Hepatocyte (in vitro differentiated cells): ENCODE data around the gene PGBD4.

Experiments
- EZH2 ChIP-seq: fragments of 200-600 bp; sonication (generic); IDR thresholded peaks from 2 replicates; pipeline ENCODE4 v1.6.1; 2016; ENCODE audit warnings: antibody characterized with exemption, mild to moderate bottlenecking, borderline replicate concordance
- TF ChIP-seq, protein P1 (sequence below): fragments of 200-600 bp; sonication (generic); IDR thresholded peaks from 2 replicates; pipeline ENCODE4 v1.5.1; 2016; ENCODE audit warnings: antibody characterized with exemption, mild to moderate bottlenecking; ENCODE audit not compliant: poor library complexity

DNA sequence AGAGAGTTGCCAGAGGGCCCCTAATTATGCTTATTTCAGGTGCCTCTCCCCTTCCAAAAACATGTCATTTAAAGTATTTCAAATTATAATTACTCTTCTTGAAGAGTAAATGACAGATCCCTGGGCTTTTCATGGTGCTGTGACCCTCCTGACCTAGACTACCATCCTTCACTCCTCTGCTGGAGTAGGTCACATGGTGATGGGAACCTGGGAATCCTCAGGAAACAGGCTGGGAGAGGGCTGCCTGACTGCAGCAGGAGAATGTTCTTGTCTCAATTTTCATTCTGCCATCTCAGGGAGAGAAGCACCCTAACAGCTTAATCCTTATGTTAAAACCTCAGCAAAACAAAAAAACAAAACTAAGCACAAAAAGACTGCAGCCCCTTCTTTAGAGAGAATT is 24.6 kb downstream of the PGBD4 start:
- TF ChIP-seq, protein P1, sequence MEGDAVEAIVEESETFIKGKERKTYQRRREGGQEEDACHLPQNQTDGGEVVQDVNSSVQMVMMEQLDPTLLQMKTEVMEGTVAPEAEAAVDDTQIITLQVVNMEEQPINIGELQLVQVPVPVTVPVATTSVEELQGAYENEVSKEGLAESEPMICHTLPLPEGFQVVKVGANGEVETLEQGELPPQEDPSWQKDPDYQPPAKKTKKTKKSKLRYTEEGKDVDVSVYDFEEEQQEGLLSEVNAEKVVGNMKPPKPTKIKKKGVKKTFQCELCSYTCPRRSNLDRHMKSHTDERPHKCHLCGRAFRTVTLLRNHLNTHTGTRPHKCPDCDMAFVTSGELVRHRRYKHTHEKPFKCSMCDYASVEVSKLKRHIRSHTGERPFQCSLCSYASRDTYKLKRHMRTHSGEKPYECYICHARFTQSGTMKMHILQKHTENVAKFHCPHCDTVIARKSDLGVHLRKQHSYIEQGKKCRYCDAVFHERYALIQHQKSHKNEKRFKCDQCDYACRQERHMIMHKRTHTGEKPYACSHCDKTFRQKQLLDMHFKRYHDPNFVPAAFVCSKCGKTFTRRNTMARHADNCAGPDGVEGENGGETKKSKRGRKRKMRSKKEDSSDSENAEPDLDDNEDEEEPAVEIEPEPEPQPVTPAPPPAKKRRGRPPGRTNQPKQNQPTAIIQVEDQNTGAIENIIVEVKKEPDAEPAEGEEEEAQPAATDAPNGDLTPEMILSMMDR, result no peak
- TF ChIP-seq EZH2, result no peak
